HPDE6-E6E7 (cell line): ENCODE results near the gene NLRP9.

ENCODE experiments used
- DNase-seq: peaks from one replicate; pipeline ENCODE4 v3.0.0; 2011; ENCODE audit warnings: missing footprints; ENCODE audit errors: extremely low spot score

Gene NLRP9

DNA sequence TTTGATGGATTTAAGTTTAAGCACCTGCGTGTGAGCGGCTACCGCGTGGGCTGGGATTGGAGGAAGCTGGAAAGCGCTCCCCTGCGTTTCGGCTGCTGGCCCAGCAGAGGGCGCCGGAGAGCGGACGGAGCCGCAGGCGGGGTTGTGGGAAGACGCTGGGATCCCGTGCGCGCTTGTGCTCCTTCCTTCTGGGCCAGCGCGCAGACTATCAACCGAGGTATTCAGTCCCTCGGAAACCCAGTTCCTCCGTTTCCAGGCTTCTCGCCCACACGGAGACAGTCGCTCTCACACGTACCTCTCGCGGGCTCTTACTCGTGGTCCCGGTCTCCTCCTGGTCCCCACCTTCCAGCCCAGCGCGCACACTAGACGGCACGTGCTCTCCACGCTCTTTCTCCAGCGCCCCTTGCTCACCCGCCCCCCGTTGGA, 34.4 kb downstream of the NLRP9 start:
- no peak for DNase-seq

DNA sequence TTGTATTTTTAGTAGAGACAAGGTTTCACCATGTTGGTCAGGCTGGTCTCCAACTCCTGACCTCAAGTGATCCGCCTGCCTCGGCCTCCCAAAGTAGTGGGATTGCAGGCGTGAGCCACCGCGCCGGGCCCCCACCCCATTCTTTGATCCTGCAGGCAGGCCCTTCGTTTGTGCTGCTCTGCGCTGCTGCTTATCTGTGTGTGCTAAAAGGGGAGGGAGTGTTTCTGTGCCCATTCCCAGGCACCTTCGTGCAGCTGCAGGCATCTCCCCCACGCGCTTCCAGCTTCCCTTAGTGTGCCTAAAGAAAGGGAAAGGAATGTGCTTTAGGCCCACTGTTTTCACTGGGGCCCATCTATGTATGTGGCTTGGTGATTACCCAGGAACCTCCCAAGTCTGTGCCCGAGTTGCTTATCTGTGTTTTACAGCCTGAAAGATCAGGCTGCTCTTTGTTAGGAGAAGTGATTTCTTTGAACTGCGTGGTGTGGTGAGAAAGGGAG, 36.0 kb downstream of the NLRP9 start:
- no peak for DNase-seq

DNA sequence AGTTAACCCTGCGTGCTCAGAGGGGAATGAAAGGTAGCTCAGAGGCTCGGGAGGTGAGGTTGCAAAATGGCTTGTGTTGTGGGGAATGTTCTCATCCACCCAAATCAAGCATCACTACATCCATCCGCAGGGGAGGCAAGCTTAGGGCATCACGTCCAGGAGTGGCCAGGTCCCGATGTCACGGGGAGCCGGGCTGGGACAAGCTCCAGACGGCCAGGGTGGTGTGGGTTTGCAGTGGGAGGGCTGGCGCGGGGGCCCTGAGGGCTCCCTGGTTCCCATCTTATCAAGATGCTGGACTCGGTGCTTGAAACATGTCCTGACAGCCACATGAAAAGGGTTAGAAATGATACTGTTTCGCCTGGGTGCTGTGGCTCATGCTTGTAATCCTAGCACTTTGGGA, 37.4 kb downstream of the NLRP9 start:
- DNase-seq = no peak

DNA sequence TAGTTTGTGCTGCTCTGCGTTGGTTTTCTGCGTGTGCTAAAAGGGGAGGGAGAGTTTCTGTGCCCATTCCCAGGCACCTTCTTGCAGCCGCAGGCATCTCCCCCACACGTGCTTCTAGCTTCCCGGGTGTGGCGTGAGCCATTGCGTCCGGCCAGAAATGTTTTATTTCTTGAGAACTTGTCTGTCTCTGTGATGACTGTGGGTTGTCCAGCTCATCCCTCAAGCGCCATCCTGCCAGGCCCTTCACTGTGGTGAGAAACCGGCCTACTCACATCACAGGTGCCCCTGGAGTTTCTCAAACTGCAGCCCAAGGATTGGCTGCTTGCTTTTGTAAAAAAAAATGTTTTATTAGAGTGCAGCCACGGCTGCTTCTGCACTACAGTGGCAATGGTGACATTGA, 39.0 kb downstream of the NLRP9 start:
- DNase-seq = no peak

DNA sequence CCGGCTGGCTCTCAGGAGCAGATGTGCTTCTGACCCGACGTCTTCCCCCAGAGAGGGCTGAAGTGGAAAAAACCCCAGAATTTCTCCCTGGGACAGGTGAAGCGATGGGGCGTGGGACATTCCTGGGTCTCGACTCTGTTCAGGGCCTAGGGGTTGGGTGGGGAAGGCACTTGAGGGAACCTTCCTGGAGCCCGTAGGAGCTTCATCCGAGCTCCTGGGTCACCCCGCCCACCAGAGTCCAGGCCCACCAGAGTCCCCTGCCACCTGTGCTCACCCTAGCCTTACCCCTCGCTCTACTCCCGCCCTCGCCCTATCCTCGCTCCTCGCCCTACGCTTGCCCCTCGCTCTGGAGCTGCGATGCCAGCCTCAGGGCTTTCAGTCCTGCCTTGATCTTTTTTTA, 39.9 kb downstream of the NLRP9 start:
- no peak for DNase-seq

DNA sequence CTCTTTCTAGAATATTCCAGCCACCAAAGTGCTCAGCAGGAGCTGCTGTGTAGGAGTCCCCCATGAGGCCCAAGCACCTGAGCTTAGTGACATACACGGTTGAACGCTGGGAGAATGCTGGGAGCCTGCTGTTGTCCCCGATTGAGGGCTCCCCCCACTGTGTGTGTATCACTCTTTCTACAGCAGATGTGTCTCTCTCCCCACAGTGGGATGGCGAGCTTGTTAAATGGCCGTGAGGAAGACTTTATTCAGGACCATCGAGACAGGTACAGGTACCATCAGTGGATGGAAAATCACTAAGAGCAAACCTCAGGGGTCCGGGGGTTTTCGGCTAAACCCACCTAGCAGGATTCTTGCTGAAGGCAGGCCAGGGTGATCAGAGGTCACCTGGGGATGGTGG, 40.5 kb downstream of the NLRP9 start:
- no peak for DNase-seq

DNA sequence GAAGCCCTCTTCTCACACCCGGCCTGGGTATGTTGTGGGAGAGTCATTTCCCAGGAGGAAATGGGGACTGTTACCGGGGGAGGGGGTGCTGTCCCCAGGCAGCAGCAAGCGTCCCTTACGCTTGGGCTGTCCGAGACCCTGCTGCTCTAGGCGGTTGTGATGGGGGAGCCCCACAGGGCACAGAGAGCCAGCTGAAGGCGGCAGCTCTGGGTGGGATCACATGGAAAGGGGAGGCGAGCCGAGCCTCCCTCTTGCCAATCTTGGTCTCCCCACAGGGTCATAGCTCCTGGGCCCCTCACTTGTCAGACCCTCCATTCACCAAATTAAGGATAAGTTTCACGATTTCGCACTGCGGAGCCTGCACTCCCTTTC, 41.1 kb downstream of the NLRP9 start:
- no peak for DNase-seq

DNA sequence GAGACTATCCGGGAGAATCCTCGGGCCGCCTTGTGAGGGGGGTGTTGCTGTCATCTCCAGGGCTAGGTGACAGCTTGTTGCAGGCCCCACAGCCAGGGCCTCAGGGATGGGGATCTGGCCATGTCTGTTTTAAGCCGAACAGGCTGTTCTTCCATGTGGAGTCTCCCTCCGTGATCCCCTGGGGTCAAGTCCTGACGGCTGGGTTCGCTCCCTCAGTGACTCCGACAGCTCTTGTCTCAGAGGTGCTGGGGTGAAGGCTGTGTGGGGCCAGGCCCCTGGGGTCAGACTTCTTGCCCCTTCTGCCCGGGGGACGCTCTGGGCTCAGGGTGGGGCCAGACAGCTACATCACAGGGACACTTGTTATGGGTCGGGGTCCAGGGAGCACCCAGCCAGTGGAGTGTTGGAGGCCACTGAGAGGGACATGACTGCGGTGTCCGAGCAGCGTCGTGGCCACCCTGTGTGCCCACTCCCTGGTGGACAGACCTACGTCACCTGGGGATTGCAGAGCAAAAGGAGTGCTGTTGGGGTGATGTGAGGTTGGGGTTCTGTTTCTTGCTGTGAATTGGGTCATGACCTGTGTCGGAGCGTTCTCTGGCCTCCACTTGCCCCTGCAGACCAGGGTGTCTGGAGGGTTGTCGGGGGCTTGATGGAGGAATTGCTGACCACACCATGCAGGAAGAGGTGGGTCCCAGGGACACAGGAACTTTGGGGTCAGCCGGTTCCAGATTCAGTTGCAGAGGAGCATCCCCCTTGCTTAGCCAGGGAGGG, 41.7 kb downstream of the NLRP9 start:
- no peak for DNase-seq

DNA sequence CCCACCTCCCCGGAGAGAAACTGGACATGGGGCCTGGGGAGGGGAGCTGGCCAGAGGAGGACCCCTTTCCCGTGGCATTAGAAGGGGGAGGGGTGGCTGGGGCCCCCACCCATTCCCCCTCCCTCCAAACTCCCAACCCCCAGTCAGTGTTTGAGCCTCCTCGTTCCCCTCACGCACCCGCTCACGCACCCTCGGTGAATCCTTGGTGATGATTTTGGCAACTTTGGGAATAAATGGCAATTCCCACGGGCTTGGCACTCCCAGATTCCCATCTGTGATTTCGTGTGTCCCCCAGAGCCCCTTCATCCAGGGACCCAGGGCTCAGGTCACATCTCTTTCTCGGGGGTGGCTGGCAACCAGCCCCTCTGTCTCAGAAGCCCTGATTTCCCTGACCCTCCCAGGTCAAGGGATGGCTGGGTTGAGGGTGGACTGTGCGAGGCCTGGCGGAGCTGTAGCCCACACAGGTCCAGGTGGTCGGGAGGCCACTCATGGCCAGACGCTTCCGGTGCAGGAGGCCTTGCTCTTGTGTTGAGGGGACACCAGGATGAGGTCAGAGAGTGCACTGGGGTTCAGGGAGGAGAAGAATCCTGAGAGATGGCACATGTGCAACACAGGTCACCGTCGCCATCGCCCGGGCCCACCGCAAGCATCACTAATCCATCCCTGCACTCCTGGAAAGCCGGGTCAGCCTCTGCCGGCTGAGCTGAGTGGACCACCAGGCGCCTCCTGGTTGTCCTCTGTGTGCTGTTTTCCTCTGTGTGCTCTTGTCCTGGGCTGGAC, 42.5 kb downstream of the NLRP9 start:
- DNase-seq = no peak

DNA sequence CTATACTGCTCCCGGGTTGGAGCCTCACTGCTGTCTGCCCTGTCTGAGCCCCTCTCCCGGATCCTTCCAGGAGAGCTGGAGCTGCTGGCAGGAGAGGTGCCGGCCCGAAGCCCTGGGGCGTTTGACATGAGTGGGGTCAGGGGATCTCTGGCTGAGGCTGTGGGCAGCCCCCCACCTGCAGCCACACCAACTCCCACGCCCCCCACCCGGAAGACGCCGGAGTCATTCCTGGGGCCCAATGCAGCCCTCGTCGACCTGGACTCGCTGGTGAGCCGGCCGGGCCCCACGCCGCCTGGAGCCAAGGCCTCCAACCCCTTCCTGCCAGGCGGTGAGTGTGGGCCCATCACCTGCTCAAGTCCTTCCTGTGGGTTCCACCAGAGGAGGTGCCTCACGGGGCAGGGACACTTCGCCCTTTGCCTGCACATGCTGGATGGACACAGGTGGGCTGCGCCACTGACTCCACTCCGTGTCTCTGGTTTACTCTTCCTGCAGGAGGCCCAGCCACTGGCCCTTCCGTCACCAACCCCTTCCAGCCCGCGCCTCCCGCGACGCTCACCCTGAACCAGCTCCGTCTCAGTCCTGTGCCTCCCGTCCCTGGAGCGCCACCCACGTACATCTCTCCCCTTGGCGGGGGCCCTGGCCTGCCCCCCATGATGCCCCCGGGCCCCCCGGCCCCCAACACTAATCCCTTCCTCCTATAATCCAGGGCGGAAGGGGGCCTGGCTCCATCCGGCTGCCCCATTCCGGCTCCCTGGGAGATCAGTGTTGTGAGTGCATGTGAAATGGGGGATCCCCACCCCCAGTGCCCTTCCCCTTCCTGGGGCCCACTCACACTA, 43.3 kb downstream of the NLRP9 start:
- DNase-seq = no peak

DNA sequence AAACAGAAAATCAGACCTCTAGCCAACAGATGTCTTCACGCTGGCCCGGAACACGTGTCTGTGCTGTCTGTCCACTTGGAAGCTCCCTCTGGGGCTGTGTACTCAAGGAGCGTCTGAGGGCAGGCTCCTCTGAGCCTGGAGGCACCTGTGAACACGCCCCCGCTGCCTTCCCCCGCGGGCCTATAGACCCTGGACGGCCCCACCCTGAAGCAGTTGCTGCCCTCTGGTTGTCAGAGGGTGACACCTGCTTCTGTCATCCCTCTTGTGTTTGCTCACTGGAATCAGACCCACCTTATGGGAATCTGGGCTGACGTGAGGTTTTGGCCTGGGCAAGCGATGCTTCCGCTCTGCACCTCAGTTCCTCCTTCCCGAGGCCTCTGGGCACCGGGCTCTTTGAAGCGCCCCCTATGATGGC, 44.0 kb downstream of the NLRP9 start:
- no peak for DNase-seq

DNA sequence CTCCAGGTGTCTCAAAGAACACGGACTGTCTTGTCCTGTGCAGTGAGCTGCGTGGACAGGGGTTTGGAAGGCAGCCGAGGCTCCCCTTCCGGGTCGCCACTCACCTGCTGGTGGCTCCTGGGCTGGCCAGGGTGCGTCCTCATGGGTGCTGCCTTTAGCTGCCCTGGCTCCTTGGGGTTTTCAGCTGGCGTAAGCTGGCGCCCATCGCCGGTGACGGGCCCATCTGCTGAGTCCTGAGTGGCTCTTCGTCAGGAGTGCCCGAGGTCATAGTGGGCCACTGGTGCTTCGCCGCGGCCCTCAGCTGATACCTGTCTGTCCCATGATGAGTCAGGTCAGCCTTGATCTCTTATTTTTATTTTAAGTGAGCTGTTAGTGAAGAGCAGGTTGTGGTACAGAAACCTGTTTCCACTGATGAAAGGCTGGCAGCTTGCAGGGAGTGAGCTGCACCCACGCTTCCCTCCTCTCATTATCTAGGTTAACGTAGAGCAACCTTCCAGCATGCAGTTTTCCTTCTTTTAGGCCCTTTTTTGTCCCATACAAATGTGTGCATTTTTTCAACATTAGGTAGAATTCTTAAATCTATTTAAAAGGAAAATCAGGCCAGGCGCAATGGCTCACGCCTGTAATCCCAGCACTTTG, 44.7 kb downstream of the NLRP9 start:
- no peak for DNase-seq

DNA sequence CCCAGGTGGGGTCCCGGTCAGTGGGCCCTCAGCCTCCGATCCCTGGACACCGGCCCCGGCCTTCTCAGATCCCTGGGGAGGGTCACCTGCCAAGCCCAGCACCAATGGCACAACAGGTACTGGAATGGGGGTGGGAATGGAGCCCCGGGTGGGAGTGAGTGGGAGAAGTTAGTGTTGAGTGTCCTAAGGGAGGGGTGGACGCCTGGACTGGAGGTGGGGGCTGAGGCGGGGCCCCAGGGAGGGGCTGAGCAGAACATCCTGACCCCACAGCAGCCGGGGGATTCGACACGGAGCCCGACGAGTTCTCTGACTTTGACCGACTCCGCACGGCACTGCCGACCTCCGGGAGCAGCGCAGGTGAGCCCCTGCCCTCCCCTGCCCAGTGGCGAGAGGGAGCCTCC, 45.5 kb downstream of the NLRP9 start:
- no peak for DNase-seq

DNA sequence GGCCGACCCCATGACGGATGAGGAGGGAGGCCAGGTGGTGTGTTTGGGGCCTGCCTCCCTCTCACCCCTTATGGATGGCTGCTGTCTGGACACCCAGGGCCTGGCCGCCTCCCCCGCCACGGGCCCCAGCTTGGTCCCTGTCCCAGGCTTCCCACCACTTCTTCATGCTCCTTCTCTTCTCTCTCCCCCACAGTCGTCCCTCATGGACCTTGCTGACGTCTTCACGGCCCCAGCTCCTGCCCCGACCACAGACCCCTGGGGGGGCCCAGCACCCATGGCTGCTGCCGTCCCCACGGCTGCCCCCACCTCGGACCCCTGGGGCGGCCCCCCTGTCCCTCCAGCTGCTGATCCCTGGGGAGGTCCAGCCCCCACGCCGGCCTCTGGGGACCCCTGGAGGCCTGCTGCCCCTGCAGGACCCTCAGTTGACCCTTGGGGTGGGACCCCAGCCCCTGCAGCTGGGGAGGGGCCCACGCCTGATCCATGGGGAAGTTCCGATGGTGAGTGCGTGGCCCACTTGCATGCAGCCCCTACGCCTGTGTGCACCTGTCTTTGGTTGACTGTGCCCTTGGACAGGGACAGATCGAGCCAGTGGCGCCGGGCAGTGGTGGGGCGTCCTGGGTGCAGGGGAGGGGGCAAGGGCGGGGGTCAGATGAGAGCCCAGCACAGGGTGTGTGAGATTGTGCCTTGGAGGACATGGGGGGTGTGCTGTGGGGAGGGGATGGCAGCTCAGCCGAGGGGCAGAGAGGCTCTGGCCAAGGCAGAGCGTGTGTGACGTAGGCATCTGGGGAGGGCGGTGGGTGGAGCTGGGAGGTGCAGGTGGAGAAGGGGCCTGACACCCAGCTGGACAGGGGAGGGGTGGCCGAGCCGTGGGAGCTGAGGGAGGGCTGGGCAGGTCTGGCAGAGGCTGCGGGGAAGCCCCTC, 46.4 kb downstream of the NLRP9 start:
- DNase-seq = no peak

DNA sequence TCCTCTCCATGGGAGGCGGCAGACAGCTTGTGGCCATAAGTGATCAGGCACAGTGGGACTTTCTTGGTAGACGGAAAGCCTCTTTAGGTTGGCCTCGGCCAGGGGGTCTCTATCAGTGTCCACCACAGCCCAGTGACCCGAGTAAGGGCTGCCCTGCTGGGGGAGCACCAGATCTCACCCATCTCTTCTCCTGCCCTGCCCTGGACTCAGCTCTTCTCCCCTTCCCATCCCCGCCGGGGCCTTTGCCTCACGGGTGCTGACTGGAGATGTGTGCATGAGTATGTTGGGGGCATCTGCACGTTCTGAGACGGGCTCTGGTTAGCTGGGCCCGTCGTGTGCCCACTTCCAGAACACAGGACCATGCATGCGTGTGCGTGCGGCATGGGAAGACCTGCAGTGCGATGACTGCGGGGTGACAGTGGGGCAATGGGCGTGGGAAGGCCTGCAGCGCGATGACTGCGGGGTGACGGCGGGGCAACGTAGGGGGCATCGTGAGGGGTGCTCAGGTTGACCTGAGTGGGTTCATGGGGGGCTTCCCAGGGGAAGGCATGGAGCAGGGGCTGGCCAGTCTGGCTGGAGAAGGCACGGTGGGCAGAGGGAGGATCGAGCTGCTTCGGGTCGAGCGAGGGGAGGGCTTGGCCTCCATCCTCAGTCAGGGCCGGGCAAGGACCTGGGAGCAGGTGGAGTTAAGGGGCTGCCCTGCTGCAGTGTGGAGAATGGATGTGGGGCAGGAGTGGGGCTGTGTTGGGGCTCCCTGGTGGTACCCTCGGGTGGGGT, 47.2 kb downstream of the NLRP9 start:
- DNase-seq = no peak

DNA sequence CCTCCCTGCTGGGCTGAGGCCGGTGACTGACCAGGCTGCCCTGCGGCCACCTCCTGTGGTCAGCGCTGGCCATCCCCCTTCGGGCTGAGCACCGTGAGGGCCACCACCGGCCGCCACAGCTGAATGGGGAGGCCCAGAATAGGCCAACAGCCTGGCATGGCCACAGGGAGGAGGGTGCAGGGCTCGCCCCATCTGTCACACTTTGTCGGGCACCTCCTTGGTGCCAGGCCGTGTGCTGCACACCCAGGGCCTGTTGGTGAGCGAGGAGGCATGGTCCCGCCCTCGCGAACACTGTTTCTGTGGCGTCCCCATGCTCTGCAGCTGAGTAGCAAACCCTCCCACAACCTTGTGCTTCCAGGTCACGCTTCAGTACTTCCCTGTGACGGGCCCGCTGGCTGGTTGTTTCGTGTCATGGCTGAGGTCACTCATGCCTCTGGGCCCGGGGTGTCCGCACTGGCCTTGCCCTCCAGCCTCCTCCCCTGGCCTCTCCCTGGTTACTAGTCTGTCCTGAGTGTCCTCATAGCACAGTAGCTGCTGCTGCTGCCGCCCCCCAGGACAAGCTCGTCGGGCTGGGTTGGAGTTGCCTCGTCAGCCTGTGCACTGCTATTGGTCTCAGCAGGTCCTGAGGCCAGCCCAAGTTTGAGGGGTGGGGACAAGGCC, 48.0 kb downstream of the NLRP9 start:
- DNase-seq = no peak

DNA sequence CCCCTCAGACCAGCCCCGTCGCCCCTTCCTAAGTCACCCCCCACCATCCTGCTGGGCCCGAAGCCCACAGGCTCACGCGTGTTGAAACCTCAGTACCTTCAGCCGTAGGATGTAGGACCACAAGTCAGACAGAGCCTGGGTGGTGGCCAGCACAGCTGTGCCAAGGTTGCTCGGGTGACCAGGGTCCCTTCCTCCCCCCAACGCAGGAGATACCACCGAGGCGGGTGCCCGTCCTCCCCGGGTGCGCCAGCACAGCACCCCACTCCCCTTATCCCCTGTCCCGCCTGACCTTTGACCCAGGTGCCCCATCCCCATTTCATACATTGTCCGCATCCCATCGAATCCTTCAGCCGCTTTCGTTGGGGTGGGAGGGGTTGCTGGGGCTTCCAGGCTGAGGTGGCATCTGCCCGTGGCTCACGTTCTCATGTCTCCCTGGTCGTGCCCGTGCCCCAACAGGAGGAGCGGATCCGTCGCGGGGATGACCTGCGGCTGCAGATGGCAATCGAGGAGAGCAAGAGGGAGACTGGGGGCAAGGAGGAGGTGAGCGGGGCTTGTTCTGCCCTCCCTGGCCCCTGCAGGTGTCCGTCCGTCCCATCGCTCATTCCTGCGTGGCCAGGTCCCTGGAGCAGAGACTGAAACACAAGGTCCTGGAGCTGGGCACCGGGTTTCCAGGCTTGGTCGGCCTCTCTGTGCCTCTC, 48.6 kb downstream of the NLRP9 start:
- no peak for DNase-seq

DNA sequence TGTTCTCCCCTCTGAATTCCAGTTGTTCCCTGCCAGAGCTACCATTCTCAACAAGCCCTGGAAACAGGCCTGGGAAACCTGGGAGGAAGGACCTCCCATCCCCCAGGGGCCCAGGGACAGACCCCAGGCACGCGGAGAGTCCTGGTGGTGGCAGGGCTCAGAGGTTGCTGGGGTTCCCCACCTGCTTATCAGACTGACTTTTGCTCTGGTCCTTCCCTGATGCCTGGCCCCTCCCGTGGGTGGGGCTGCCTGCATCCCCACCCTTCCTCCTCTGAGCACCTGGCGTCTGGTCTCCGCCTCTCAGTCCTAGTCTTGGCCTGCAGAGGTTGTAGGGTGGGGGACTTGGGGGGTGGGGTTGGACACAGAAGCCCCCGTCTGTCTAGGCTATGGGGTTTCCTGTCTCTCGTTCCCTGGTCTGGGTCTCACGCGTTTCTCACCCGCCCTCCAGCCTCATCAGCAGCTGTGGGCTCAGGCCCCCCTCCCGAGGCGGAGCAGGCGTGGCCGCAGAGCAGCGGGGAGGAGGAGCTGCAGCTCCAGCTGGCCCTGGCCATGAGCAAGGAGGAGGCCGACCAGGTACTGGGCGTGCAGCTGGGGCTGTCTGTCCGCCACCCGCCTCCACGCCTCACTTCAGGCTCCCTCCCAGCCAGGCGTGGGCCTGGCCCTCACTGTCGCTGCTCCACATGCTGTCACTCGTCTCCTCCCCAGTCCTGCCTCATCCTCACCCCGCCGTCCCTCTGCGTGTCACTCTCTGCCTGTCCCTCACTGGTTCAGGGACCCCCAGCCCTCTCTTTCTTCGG, 49.6 kb downstream of the NLRP9 start:
- no peak for DNase-seq
